CD4-positive, alpha-beta T cell treated with Interleukin-6 at 100 ng/mL for 8 hours (primary cell): Measurements from ENCODE around the gene HIVEP1.
A peak's percentile ranks its signal among the peaks of the same experiment; 100 is the strongest.

Source experiments
- DNase-seq: peaks from one replicate; pipeline ENCODE4 v3.0.0-alpha.2; 2020; ENCODE audit warnings: mixed read lengths, low spot score

The HIVEP1 gene

GRCh38 chr6:12051861-12052368 is 39.8 kb downstream of the HIVEP1 start:
- DNase-seq, result peak; percentile 69

GRCh38 chr6:12058172-12058961 is 46.3 kb downstream of the HIVEP1 start:
- no peak for DNase-seq

GRCh38 chr6:12060780-12061609 is 48.9 kb downstream of the HIVEP1 start:
- peak; percentile 64 for DNase-seq

GRCh38 chr6:12062605-12063004 is 50.5 kb downstream of the HIVEP1 start:
- DNase-seq, result no peak

GRCh38 chr6:12064131-12064530 is 52.0 kb downstream of the HIVEP1 start:
- no peak for DNase-seq

GRCh38 chr6:12064538-12065071 is 52.5 kb downstream of the HIVEP1 start:
- no peak for DNase-seq

- DNase-seq, result no peak
Measured at GRCh38 chr6:12065321-12066140, 53.4 kb downstream of the HIVEP1 start.

GRCh38 chr6:12066297-12066696 is 54.2 kb downstream of the HIVEP1 start:
- no peak for DNase-seq

GRCh38 chr6:12068899-12069557 is 56.9 kb downstream of the HIVEP1 start:
- no peak for DNase-seq

GRCh38 chr6:12069891-12070529 is 57.9 kb downstream of the HIVEP1 start:
- no peak for DNase-seq

- DNase-seq, result no peak
Measured at GRCh38 chr6:12071064-12071615, 59.0 kb downstream of the HIVEP1 start.

GRCh38 chr6:12075067-12075563 is 63.0 kb downstream of the HIVEP1 start:
- no peak for DNase-seq

- no peak for DNase-seq
Measured at GRCh38 chr6:12077021-12077710, 65.1 kb downstream of the HIVEP1 start.

GRCh38 chr6:12078014-12078413 is 65.9 kb downstream of the HIVEP1 start:
- DNase-seq, result no peak

GRCh38 chr6:12081771-12082170 is 69.7 kb downstream of the HIVEP1 start:
- DNase-seq, result no peak

GRCh38 chr6:12082368-12082767 is 70.3 kb downstream of the HIVEP1 start:
- no peak for DNase-seq

GRCh38 chr6:12083302-12083701 is 71.2 kb downstream of the HIVEP1 start:
- DNase-seq, result no peak

GRCh38 chr6:12083763-12084162 is 71.7 kb downstream of the HIVEP1 start:
- DNase-seq, result no peak

- no peak for DNase-seq
Measured at GRCh38 chr6:12084681-12085080, 72.6 kb downstream of the HIVEP1 start.

GRCh38 chr6:12088531-12088930 is 76.4 kb downstream of the HIVEP1 start:
- no peak for DNase-seq
